GM18505 (cell line): ENCODE results near the gene AUTS2.

Experiments used
- ATAC-seq: cut with Tn5 transposase; IDR thresholded peaks from one replicate; pipeline ENCODE4 v1.9.1; 2021; ENCODE audit not compliant: unreplicated experiment
- POLR2A ChIP-seq: IDR thresholded peaks from 4 replicates; pipeline ENCODE4 v1.6.1; 2011; ENCODE audit warnings: borderline replicate concordance; ENCODE audit not compliant: insufficient read depth, insufficient read length; ENCODE audit errors: extremely low read depth

Gene AUTS2

GRCh38 chr7:70539205-70539604, 940.9 kb downstream of the AUTS2 start:
- no peak for ATAC-seq
- no peak for TF ChIP-seq POLR2A

DNA sequence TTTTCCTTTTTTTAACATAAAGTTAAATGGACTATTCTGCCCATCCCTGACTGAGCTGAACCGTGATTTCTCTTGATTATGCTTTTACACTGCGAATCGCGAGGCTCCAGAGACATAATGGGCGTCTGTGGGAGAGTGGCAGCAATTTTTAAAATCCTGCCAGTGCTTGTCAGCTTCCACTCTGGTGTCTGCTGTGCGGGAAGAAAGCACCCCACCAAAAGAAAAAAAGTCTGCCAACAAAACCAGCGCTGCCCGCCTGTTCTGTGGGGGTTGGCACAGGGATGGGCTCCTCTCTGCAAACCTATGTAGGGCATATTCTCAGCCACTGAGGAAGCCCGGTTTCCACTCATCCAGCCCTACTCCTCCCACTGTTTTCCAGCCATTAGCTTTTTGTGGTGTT, 941.3 kb downstream of the AUTS2 start:
- TF ChIP-seq POLR2A: no peak
- ATAC-seq: no peak

GRCh38 chr7:70540641-70541040, 942.4 kb downstream of the AUTS2 start:
- no peak for TF ChIP-seq POLR2A
- ATAC-seq: no peak

DNA sequence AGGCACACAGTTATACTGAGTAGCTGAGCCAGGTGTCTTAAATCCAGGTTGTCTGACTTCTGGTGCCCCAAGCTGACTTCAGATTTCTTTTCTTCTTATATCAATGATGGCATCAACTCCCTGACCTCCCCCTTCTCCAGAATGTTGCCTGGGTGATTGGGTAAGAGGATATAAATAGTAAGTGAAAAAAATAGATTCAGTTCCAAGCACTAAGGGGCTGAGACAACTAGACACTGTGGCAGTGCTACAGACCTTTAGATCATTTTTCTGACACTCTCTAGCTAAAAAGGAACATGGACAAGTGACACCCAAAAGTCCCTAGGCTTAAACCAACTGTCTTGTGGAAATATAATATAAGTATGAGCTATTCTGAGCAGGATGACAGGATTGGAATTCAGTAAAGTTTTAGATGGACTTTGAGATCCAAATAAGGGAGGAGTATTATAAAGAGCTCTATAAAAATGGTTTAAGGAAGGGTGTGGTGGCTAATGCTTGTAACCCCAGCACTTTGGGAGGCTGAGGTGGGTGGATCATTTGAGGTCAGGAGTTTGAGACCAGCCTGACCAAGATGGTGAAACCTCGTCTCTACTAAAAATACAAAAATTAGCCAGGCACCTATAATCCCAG, 944.6 kb downstream of the AUTS2 start:
- TF ChIP-seq POLR2A: no peak
- ATAC-seq: no peak

DNA sequence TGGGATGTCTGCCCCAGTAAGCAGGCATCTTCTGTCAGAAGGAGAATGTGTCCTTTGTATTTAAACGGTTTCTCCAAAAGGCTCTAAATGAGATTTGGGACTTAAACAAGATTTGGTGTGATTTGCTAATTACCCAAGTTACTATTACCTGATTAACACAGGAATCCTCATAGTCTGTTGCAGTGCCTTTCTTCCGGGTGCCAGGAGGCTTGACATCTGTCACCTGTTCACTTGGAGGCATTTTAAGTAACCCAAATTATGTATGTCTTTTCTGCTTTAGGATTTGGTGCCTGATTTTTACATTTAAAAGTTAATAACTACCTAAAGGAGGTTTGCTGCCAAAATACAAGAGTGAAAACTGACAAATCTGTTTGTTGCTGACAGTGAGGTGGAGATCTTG, 945.7 kb downstream of the AUTS2 start:
- no peak for ATAC-seq
- no peak for TF ChIP-seq POLR2A

DNA sequence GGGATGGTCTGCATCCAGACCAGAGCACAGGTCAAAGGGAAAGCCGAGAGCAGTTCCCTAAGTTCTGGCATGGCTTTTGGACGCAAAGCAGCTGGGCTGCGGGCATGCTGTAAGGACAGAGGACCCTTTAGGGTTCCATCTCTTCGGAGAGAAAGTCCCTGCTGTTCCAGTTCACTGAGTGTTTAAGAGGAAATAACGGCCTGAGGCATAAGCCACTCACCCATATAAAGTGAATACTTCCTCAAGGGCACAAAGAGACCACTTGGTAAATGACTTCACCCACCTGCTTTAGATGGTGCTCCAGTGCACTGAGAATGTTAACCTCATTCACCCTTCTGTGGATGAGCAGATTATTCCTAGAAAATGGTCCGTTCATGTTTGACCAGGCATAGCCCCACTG, 946.9 kb downstream of the AUTS2 start:
- TF ChIP-seq POLR2A: no peak
- ATAC-seq: no peak

GRCh38 chr7:70552141-70552540, 953.9 kb downstream of the AUTS2 start:
- no peak for ATAC-seq
- TF ChIP-seq POLR2A: no peak

GRCh38 chr7:70553364-70553763, 955.1 kb downstream of the AUTS2 start:
- TF ChIP-seq POLR2A: no peak
- no peak for ATAC-seq

GRCh38 chr7:70554646-70555045, 956.4 kb downstream of the AUTS2 start:
- TF ChIP-seq POLR2A: no peak
- no peak for ATAC-seq

GRCh38 chr7:70556761-70557160, 958.5 kb downstream of the AUTS2 start:
- TF ChIP-seq POLR2A: no peak
- no peak for ATAC-seq

DNA sequence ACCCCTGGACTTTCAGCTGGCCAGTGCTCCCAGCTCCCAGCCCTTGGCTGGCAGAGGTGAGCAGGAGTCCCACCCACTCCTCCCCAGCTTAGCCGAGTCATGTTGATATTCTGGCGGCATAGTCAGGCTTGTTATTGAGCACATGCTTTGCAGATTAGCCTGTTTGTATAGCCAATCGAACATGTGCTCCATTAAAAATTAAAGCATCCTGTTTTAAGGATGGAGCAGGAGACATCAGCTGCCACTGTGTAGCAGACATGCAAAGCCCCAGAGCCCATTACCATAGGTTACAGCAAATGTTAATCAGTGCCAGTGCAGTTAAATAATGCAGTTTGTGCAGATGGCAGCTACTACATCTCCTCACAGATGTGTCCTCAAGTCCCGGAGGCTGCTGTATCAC, 959.1 kb downstream of the AUTS2 start:
- ATAC-seq: no peak
- no peak for TF ChIP-seq POLR2A

GRCh38 chr7:70559815-70560214, 961.5 kb downstream of the AUTS2 start:
- TF ChIP-seq POLR2A: no peak
- ATAC-seq: no peak

GRCh38 chr7:70563960-70564359, 965.7 kb downstream of the AUTS2 start:
- no peak for ATAC-seq
- no peak for TF ChIP-seq POLR2A

DNA sequence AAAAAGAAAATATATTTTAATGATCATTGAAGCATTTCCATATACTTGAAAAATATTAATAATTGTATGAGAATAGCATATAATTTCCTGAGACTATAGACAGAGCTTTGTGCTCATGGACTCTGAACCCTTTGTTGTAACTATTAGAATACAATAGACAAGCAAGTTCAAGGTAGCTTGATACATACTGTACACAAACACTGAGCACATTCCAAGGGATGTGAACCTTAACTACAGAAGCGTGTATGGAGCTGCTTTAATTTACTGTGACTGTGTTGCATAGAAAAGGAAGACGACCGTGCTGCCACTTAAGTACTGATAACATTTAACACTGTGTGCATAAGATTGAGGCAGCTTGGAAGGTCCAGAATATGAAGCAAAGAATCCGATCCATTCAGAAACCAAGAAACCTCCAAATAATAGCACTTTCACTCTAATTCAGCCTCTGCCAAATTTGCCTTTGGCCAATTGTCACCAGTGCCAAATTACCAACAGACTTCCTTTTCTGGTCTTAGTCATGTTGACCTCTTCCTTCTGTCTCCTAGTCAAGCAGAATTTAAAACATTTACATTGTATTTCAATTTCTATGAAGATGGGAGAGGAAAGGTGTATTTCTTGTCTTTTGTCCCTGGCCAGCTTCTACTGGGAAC, 967.6 kb downstream of the AUTS2 start:
- TF ChIP-seq POLR2A: no peak
- no peak for ATAC-seq
